ENCODE data around the gene KLRF2.
"Not testable (repeated sequence)": the region's sequence is repeated elsewhere in the genome, so short reads cannot be mapped to it uniquely, and the experiment has no call there.

Gene KLRF2

GRCh38 chr12:9866860-9867269 is 14.4 kb upstream of the KLRF2 start:
- Histone ChIP-seq H3K27me3 (ENCODE audit: control insufficient read depth, insufficient read depth, low read length, poor library complexity, severe bottlenecking) (no peaks in the 10 kb centered on the region), H3K4me3 (ENCODE audit: insufficient read depth, low read depth, low read length) (no peak overlapping the region), H3K4me1 (ENCODE audit: control insufficient read depth, insufficient read depth, low read length) (no peaks in the 10 kb centered on the region), H3K27ac (ENCODE audit: insufficient read depth, low read depth, low read length, poor library complexity, severe bottlenecking) (no peak overlapping the region), H3K36me3 (ENCODE audit: control insufficient read depth, insufficient read depth, low read length) (no peaks in the 10 kb centered on the region), H3K9me3 (ENCODE audit: control insufficient read depth, low read length) (no peaks in the 10 kb centered on the region)
- WGBS, 2 experiments, result 92 to 96% methylated on average over 4 of the region's 4 CpGs

GRCh38 chr12:9867531-9867930 is 13.8 kb upstream of the KLRF2 start:
- H3K4me1 ChIP-seq (ENCODE audit: control insufficient read depth, insufficient read depth, low read length), result no peaks in the 10 kb centered on the region
- H3K4me3 ChIP-seq (ENCODE audit: insufficient read depth, low read depth, low read length), result no peak overlapping the region
- H3K9me3 ChIP-seq (ENCODE audit: control insufficient read depth, low read length), result no peaks in the 10 kb centered on the region
- WGBS, 2 experiments, result 87 to 97% methylated on average over 3 of the region's 4 CpGs
- H3K27ac ChIP-seq (ENCODE audit: insufficient read depth, low read depth, low read length, poor library complexity, severe bottlenecking), result no peak overlapping the region
- no peaks in the 10 kb centered on the region for H3K27me3 ChIP-seq (ENCODE audit: control insufficient read depth, insufficient read depth, low read length, poor library complexity, severe bottlenecking)
- no peaks in the 10 kb centered on the region for H3K36me3 ChIP-seq (ENCODE audit: control insufficient read depth, insufficient read depth, low read length)

DNA sequence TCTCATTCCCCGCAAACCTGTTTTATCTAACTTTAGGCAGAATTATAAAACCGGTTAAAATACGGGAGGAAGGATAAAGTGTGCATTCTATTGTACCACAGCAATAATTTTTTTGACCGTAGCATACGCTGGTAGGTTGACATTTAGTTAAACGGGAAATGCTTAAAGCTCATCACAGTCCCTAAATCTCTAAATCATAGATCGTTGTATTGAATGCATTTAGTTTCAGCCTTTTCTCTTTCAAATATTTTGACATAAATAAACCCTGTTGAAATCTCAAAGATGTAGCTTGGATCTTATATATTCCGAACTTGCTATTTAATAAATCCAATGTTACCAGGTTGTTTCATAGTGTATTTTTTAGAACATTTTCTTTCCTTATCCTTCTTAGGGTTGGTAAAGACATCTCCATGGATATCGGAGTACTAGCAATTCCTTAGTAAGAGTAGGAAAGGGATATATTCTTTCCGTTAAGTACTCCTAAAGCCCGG is 12.9 kb upstream of the KLRF2 start:
- Histone ChIP-seq H3K9me3 (ENCODE audit: control insufficient read depth, low read length) (no peaks in the 10 kb centered on the region), H3K27ac (ENCODE audit: insufficient read depth, low read depth, low read length, poor library complexity, severe bottlenecking) (no peak overlapping the region), H3K36me3 (ENCODE audit: control insufficient read depth, insufficient read depth, low read length) (no peaks in the 10 kb centered on the region), H3K4me3 (ENCODE audit: insufficient read depth, low read depth, low read length) (no peak overlapping the region), H3K4me1 (ENCODE audit: control insufficient read depth, insufficient read depth, low read length) (no peaks in the 10 kb centered on the region), H3K27me3 (ENCODE audit: control insufficient read depth, insufficient read depth, low read length, poor library complexity, severe bottlenecking) (no peaks in the 10 kb centered on the region)
- WGBS, 2 experiments, result 96 to 100% methylated on average over 5 to 7 of the region's 11 CpGs

- no peak overlapping the region for H3K27ac ChIP-seq (ENCODE audit: insufficient read depth, low read depth, low read length, poor library complexity, severe bottlenecking)
- no peak overlapping the region for H3K4me3 ChIP-seq (ENCODE audit: insufficient read depth, low read depth, low read length)
Observed at GRCh38 chr12:9868951-9869306, 12.4 kb upstream of the KLRF2 start.

GRCh38 chr12:9869307-9870161 is 11.8 kb upstream of the KLRF2 start, which contains the start of gene CLEC2B:
Gene CLEC2B (minus strand): TSS chr12:9869354.
- Histone ChIP-seq H3K9me3 (ENCODE audit: control insufficient read depth, low read length) (no peaks in the 10 kb centered on the region), H3K27ac (ENCODE audit: insufficient read depth, low read depth, low read length, poor library complexity, severe bottlenecking) (no peak within 1 kb of the TSS), H3K4me1 (ENCODE audit: control insufficient read depth, insufficient read depth, low read length) (no peaks in the 10 kb centered on the region), H3K4me3 (ENCODE audit: insufficient read depth, low read depth, low read length) (no peak within 1 kb of the TSS), H3K36me3 (ENCODE audit: control insufficient read depth, insufficient read depth, low read length) (no peaks in the 10 kb centered on the region), H3K27me3 (ENCODE audit: control insufficient read depth, insufficient read depth, low read length, poor library complexity, severe bottlenecking) (no peaks in the 10 kb centered on the region)
- WGBS, 2 experiments, result 74 to 75% methylated on average over 10 of the region's 11 CpGs

More at GRCh38 chr12:9868951-9869306, 12.4 kb upstream of the KLRF2 start:
- Histone ChIP-seq H3K4me1 (ENCODE audit: control insufficient read depth, insufficient read depth, low read length) (no peaks in the 10 kb centered on the region), H3K27me3 (ENCODE audit: control insufficient read depth, insufficient read depth, low read length, poor library complexity, severe bottlenecking) (no peaks in the 10 kb centered on the region), H3K36me3 (ENCODE audit: control insufficient read depth, insufficient read depth, low read length) (no peaks in the 10 kb centered on the region), H3K9me3 (ENCODE audit: control insufficient read depth, low read length) (no peaks in the 10 kb centered on the region)
- whole genome bisulfite sequencing, 2 experiments, result 84% methylated on average over 4 of the region's 4 CpGs

DNA sequence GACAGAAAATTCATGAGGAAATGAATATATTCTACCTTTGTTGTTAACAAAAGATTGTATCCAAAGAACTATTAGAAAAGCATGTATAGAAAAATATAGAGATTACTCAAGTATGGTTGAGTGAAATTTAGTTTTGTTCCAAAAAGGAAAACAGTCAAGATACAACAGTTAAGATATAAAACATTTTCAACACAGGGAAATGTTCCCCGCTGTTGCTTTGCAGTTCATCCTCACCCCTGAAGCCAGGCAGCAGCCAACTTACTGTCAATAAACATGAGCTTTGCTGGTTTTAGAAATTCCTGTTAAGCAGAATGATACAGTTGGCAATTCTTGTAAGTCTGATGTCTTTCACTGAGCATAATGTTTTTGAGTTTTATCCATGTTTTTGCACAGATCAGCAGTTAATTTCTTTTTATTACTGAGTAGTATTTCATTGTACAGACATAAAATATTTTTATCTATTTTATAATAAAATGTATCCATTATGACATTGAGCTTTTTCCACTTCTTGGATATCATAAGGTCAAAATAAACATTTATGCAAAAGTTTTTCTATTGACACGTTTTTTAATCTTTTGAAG is 10.9 kb upstream of the KLRF2 start:
- Histone ChIP-seq H3K27me3 (ENCODE audit: control insufficient read depth, insufficient read depth, low read length, poor library complexity, severe bottlenecking) (no peaks in the 10 kb centered on the region), H3K4me1 (ENCODE audit: control insufficient read depth, insufficient read depth, low read length) (no peaks in the 10 kb centered on the region), H3K36me3 (ENCODE audit: control insufficient read depth, insufficient read depth, low read length) (no peaks in the 10 kb centered on the region), H3K9me3 (ENCODE audit: control insufficient read depth, low read length) (no peaks in the 10 kb centered on the region), H3K27ac (ENCODE audit: insufficient read depth, low read depth, low read length, poor library complexity, severe bottlenecking) (no peak overlapping the region), H3K4me3 (ENCODE audit: insufficient read depth, low read depth, low read length) (no peak overlapping the region)
- WGBS, 2 experiments, result 71 to 90% methylated on average over 1 to 2 of the region's 2 CpGs

DNA sequence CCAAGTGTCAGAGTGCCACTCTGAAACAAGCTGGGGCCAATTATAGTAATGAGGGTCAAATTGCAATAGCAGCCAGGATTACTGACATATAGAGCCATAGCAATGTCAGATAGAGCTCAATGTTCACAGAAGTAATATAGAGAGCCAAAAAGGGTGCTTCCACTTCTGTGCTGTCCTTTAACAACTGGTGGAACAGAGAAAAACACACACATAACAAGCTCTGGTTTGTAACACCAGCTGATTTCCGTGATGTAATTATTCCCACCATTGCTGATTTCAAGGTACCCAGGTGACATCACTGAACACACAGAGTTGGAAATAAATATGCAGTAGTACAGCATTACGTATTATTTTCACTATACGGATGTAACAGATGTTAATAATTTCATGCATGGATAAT is 9.1 kb upstream of the KLRF2 start:
- Histone ChIP-seq H3K4me3 (ENCODE audit: insufficient read depth, low read depth, low read length) (no peak overlapping the region), H3K9me3 (ENCODE audit: control insufficient read depth, low read length) (no peaks in the 10 kb centered on the region), H3K27me3 (ENCODE audit: control insufficient read depth, insufficient read depth, low read length, poor library complexity, severe bottlenecking) (no peaks in the 10 kb centered on the region), H3K4me1 (ENCODE audit: control insufficient read depth, insufficient read depth, low read length) (no peaks in the 10 kb centered on the region), H3K36me3 (ENCODE audit: control insufficient read depth, insufficient read depth, low read length) (no peaks in the 10 kb centered on the region), H3K27ac (ENCODE audit: insufficient read depth, low read depth, low read length, poor library complexity, severe bottlenecking) (no peak overlapping the region)
- WGBS, 2 experiments, result 92 to 99% methylated on average over 1 to 3 of the region's 3 CpGs

GRCh38 chr12:9872742-9873141 is 8.5 kb upstream of the KLRF2 start:
- Histone ChIP-seq H3K36me3 (ENCODE audit: control insufficient read depth, insufficient read depth, low read length) (no peaks in the 10 kb centered on the region), H3K27ac (ENCODE audit: insufficient read depth, low read depth, low read length, poor library complexity, severe bottlenecking) (no peak overlapping the region), H3K4me1 (ENCODE audit: control insufficient read depth, insufficient read depth, low read length) (no peaks in the 10 kb centered on the region), H3K27me3 (ENCODE audit: control insufficient read depth, insufficient read depth, low read length, poor library complexity, severe bottlenecking) (no peaks in the 10 kb centered on the region), H3K9me3 (ENCODE audit: control insufficient read depth, low read length) (no peaks in the 10 kb centered on the region), H3K4me3 (ENCODE audit: insufficient read depth, low read depth, low read length) (no peak overlapping the region)
- WGBS, 2 experiments, result 69 to 73% methylated on average over 11 of the region's 11 CpGs

DNA sequence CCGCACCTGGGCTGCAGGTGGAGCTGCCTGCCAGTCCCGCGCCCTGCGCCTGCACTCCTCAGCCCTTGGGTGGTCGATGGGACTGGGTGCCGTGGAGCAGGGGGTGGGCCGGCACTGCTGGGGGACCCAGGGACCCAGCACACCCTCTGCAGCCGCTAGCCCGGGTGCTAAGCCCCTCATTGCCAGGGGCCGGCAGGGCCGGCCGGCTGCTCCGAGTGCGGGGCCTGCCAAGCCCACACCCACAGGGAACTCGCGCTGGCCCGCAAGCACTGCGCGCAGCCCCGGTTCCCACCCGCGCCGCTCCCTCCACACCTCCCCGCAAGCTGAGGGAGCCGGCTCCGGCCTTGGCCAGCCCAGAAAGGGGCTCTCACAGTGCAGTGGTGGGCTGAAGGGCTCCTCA is 5.2 kb upstream of the KLRF2 start:
- not testable (repeated sequence) for H3K9me3 ChIP-seq (ENCODE audit: control insufficient read depth, low read length); H3K27ac ChIP-seq (ENCODE audit: insufficient read depth, low read depth, low read length, poor library complexity, severe bottlenecking); H3K4me3 ChIP-seq (ENCODE audit: insufficient read depth, low read depth, low read length); H3K4me1 ChIP-seq (ENCODE audit: control insufficient read depth, insufficient read depth, low read length); H3K36me3 ChIP-seq (ENCODE audit: control insufficient read depth, insufficient read depth, low read length); H3K27me3 ChIP-seq (ENCODE audit: control insufficient read depth, insufficient read depth, low read length, poor library complexity, severe bottlenecking)
- WGBS, 2 experiments, result 95 to 97% methylated on average over 26 of the region's 26 CpGs

GRCh38 chr12:9880532-9881078 is 684 bp upstream of the KLRF2 start:
- H3K27ac ChIP-seq (ENCODE audit: insufficient read depth, low read depth, low read length, poor library complexity, severe bottlenecking), result no peak overlapping the region
- no peaks in the 10 kb centered on the region for H3K4me1 ChIP-seq (ENCODE audit: control insufficient read depth, insufficient read depth, low read length)
- 72 to 78% methylated on average over 4 of the region's 4 CpGs for WGBS, 2 experiments
- no peak overlapping the region for H3K4me3 ChIP-seq (ENCODE audit: insufficient read depth, low read depth, low read length)
- H3K36me3 ChIP-seq (ENCODE audit: control insufficient read depth, insufficient read depth, low read length), result no peaks in the 10 kb centered on the region
- H3K9me3 ChIP-seq (ENCODE audit: control insufficient read depth, low read length), result no peaks in the 10 kb centered on the region
- H3K27me3 ChIP-seq (ENCODE audit: control insufficient read depth, insufficient read depth, low read length, poor library complexity, severe bottlenecking), result no peaks in the 10 kb centered on the region
